Natural killer cell (primary cell): ENCODE results near the gene TFE3. TPM values are rescaled to one million over a fixed set of nuclear protein-coding genes. Genes with fewer than 3 reads are reported as not detected.
A peak's percentile ranks its signal among the peaks of the same experiment; 100 is the strongest.

ENCODE experiments used
- ATAC-seq, 3 donors: fragments of 150-1000 bp in 2 of 3; fragments of 200-7000 bp in 1 of 3; cut with Tn5 transposase; 1 replicate in 1 of 3; 2 replicates in 2 of 3; pipeline ENCODE4 v1.10.0; 2021; ENCODE audit warnings: mild to moderate bottlenecking in 2 of 3, moderate library complexity in 2 of 3
- DNase-seq, 2 donors: peaks; one replicate each; pipeline versions ENCODE4 v3.0.0 to v3.0.0-alpha.2; 2013 to 2021; ENCODE audit warnings: mixed read lengths in 1 of 2
- H3K27ac ChIP-seq: one replicate; pipeline ENCODE4 v1.5.1; 2013; ENCODE audit warnings: mild to moderate bottlenecking, low read length
- H3K27me3 ChIP-seq: one replicate; pipeline ENCODE4 v1.6.1; 2013; ENCODE audit warnings: low read length; ENCODE audit not compliant: control insufficient read depth, insufficient read depth
- H3K36me3 ChIP-seq: one replicate; pipeline ENCODE4 v1.6.1; 2013; ENCODE audit warnings: low read length; ENCODE audit not compliant: control insufficient read depth, insufficient read depth
- H3K4me1 ChIP-seq: one replicate; pipeline ENCODE4 v1.6.1; 2013; ENCODE audit warnings: low read length; ENCODE audit not compliant: control insufficient read depth, insufficient read depth
- H3K4me3 ChIP-seq: one replicate; pipeline ENCODE4 v1.5.1; 2013; ENCODE audit warnings: low read length
- H3K9me3 ChIP-seq: one replicate; pipeline ENCODE4 v1.6.1; 2013; ENCODE audit warnings: low read length; ENCODE audit not compliant: control insufficient read depth, insufficient read depth
- H3K27ac Mint-ChIP-seq, 2 donors: one replicate each; pipeline ENCODE4 v1.8.0; 2022; ENCODE audit warnings: mild to moderate bottlenecking in 2 of 2, mixed read lengths in 2 of 2, moderate library complexity in 1 of 2
- H3K27me3 Mint-ChIP-seq, 2 donors: one replicate each; pipeline ENCODE4 v1.8.0; 2022; ENCODE audit warnings: low read depth in 2 of 2, mixed read lengths in 2 of 2
- H3K36me3 Mint-ChIP-seq: one replicate; pipeline ENCODE4 v1.8.0; 2022; ENCODE audit warnings: mixed read lengths
- H3K4me1 Mint-ChIP-seq, 2 donors: one replicate each; pipeline ENCODE4 v1.8.0; 2022; ENCODE audit warnings: mixed read lengths in 2 of 2
- H3K4me3 Mint-ChIP-seq: one replicate; pipeline ENCODE4 v1.8.0; 2022; ENCODE audit warnings: mild to moderate bottlenecking, moderate library complexity, mixed read lengths
- H3K9me3 Mint-ChIP-seq, 2 donors: one replicate each; pipeline ENCODE4 v1.8.0; 2022; ENCODE audit warnings: mixed read lengths in 2 of 2
- WGBS: methylation state at CpG from one replicate; pipeline ENCODE4 v1.1.7; 2013; ENCODE audit warnings: missing lambda C conversion rate; ENCODE audit not compliant: insufficient coverage; 5-methylcytosine and 5-hydroxymethylcytosine counted together
- intact Hi-C: fragments of 100-400 bp; cut with micrococcal nuclease; formaldehyde crosslinking; loops from one replicate; pipeline ENCODE4 v1.14.2; 2022
- total RNA-seq, 4 donors: library from RNA; stranded (reverse); fragments of 120-200 nt in 1 of 4; gene quantifications; one replicate each; pipeline versions ENCODE4 v1.2.3 to v1.2.4, GENCODE V29; 2013 to 2022
- TF ChIP-seq, protein P1 (sequence below): fragments of 200-600 bp; IDR thresholded peaks from one replicate; pipeline ENCODE4 v1.8.0; 2022; ENCODE audit warnings: antibody characterized with exemption

The TFE3 gene
- total RNA-seq, 3 donors from 2014 or later (not counting 1 experiment from before 2014, with no cell fraction given), result 43.8 to 57.5 (median 43.9) TPM

DNA sequence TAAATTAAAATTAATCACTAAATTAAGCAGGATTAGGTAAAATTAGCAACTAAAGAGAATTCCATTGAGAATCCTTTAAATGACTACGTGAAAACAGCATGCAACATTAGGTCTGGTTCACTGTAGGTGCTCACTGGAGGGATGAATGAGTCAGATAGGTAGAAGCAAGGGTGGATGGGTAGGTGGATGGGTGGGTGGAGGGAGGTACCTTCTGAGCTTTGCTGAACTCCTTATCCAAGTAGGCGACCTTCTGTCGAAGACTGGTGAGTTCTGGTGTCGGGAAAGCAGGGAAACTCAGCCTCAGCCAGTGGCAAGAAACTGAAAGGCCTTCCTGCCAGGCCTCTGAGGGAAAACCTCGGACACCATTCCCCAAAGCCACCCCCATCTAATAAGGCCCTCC is 44.1 kb downstream of the TFE3 start:
- no peaks in the 10 kb centered on the region for H3K27me3 ChIP-seq
- Mint-ChIP-seq H3K4me1 (peaks cover 22 to 42% of the 10 kb centered on the region in 2 donors), H3K27me3 (no peaks in the 10 kb centered on the region), H3K9me3 (no peaks in the 10 kb centered on the region), H3K36me3 (no peaks in the 10 kb centered on the region), H3K27ac (peak overlapping the region in 1 of 2 donors; percentile 5), H3K4me3 (no peak overlapping the region)
- peaks cover 22% of the 10 kb centered on the region for H3K4me1 ChIP-seq
- intact Hi-C loops, result no loop called here
- H3K27ac ChIP-seq, result no peak overlapping the region
- no peaks in the 10 kb centered on the region for H3K9me3 ChIP-seq
- H3K4me3 ChIP-seq, result no peak overlapping the region
- H3K36me3 ChIP-seq, result peaks cover 14% of the 10 kb centered on the region
- no peak for ATAC-seq
- DNase-seq, result no peak
- TF ChIP-seq, protein P1, sequence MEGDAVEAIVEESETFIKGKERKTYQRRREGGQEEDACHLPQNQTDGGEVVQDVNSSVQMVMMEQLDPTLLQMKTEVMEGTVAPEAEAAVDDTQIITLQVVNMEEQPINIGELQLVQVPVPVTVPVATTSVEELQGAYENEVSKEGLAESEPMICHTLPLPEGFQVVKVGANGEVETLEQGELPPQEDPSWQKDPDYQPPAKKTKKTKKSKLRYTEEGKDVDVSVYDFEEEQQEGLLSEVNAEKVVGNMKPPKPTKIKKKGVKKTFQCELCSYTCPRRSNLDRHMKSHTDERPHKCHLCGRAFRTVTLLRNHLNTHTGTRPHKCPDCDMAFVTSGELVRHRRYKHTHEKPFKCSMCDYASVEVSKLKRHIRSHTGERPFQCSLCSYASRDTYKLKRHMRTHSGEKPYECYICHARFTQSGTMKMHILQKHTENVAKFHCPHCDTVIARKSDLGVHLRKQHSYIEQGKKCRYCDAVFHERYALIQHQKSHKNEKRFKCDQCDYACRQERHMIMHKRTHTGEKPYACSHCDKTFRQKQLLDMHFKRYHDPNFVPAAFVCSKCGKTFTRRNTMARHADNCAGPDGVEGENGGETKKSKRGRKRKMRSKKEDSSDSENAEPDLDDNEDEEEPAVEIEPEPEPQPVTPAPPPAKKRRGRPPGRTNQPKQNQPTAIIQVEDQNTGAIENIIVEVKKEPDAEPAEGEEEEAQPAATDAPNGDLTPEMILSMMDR, result no peak
- WGBS, result 91% methylated on average over 4 of the region's 5 CpGs

DNA sequence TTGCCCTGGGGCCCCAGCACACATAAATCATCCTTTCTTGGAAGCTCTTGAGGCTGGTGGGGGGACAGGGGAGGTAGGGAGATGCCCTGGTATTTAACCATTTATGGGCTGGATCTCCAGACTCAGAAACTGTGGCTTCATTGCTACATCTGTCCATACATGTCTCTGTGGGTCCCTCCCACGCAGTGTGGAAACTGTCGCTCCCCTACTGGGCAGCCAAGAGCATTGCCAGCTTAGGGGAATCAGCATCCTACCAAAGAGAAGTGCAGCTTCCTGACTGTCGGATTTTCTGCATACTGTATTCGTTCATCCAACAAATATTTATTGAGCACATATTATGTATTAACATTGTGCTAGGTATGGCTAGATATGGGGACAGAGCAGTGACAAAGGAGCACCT is 44.8 kb downstream of the TFE3 start:
- no peak overlapping the region for H3K4me3 ChIP-seq
- peaks cover 18% of the 10 kb centered on the region for H3K36me3 ChIP-seq
- H3K9me3 ChIP-seq, result no peaks in the 10 kb centered on the region
- no peak overlapping the region for H3K27ac ChIP-seq
- ATAC-seq (no peak), DNase-seq (no peak)
- intact Hi-C loops, result no loop called here
- H3K36me3 Mint-ChIP-seq, result no peaks in the 10 kb centered on the region
- H3K27ac Mint-ChIP-seq, result peak overlapping the region in 1 of 2 donors; percentile 5
- TF ChIP-seq, protein P1, result no peak
- 95% methylated on average over 2 of the region's 4 CpGs for WGBS
- peaks cover 22% of the 10 kb centered on the region for H3K4me1 ChIP-seq
- H3K4me1 Mint-ChIP-seq, result peaks cover 22 to 42% of the 10 kb centered on the region in 2 donors
- H3K27me3 Mint-ChIP-seq, result no peaks in the 10 kb centered on the region
- H3K4me3 Mint-ChIP-seq, result no peak overlapping the region
- H3K9me3 Mint-ChIP-seq, result no peaks in the 10 kb centered on the region
- no peaks in the 10 kb centered on the region for H3K27me3 ChIP-seq

GRCh38 chrX:48997865-48998264 is 45.3 kb downstream of the TFE3 start:
- Mint-ChIP-seq H3K9me3 (no peaks in the 10 kb centered on the region), H3K27me3 (no peaks in the 10 kb centered on the region), H3K36me3 (no peaks in the 10 kb centered on the region), H3K27ac (peak overlapping the region in 1 of 2 donors; percentile 5), H3K4me3 (no peak overlapping the region), H3K4me1 (peaks cover 22 to 42% of the 10 kb centered on the region in 2 donors)
- TF ChIP-seq, protein P1, result no peak
- ATAC-seq (no peak), DNase-seq (no peak)
- Histone ChIP-seq H3K27ac (no peak overlapping the region), H3K4me1 (peaks cover 21% of the 10 kb centered on the region), H3K9me3 (no peaks in the 10 kb centered on the region), H3K27me3 (no peaks in the 10 kb centered on the region), H3K4me3 (no peak overlapping the region), H3K36me3 (peaks cover 22% of the 10 kb centered on the region)
- intact Hi-C loops, result no loop called here
- WGBS, result 100% methylated on average over 1 of the region's 1 CpG

GRCh38 chrX:48997455-48997854 is 45.7 kb downstream of the TFE3 start:
- Histone ChIP-seq H3K36me3 (peaks cover 24% of the 10 kb centered on the region), H3K27me3 (no peaks in the 10 kb centered on the region), H3K4me3 (no peak overlapping the region), H3K4me1 (peaks cover 19% of the 10 kb centered on the region), H3K27ac (no peak overlapping the region), H3K9me3 (no peaks in the 10 kb centered on the region)
- Mint-ChIP-seq H3K27ac (peak overlapping the region in 1 of 2 donors; percentile 5), H3K4me1 (peaks cover 22 to 45% of the 10 kb centered on the region in 2 donors), H3K27me3 (no peaks in the 10 kb centered on the region), H3K4me3 (no peak overlapping the region), H3K9me3 (no peaks in the 10 kb centered on the region), H3K36me3 (no peaks in the 10 kb centered on the region)
- TF ChIP-seq, protein P1, result no peak
- intact Hi-C loops, result no loop called here
- DNase-seq (no peak), ATAC-seq (no peak)
- WGBS, result 93% methylated on average over 3 of the region's 3 CpGs
